GM23248 (cell line): Measurements from ENCODE around the gene MXD3. TPM values are rescaled to one million over a fixed set of nuclear protein-coding genes. Genes with fewer than 3 reads are reported as not detected.

Experiments used
- DNase-seq: peaks from one replicate; pipeline ENCODE4 v3.0.0-alpha.2; 2015
- H2AFZ ChIP-seq: fragments of 200-600 bp; sonication (generic); 2 replicates; pipeline ENCODE4 v1.6.1; 2016; ENCODE audit warnings: antibody characterized with exemption
- H3F3A ChIP-seq: fragments of 200-600 bp; sonication (generic); 2 replicates; pipeline ENCODE4 v1.6.1; 2016; ENCODE audit warnings: mild to moderate bottlenecking, antibody characterized with exemption, mixed run types; ENCODE audit not compliant: insufficient read depth
- H3K27ac ChIP-seq: fragments of 200-600 bp; sonication (generic); 2 replicates; pipeline ENCODE4 v1.5.1; 2016; ENCODE audit warnings: mild to moderate bottlenecking
- H3K27me3 ChIP-seq: fragments of 200-600 bp; sonication (generic); replicated peaks from 2 replicates; pipeline ENCODE4 v1.6.1; 2016; ENCODE audit warnings: mild to moderate bottlenecking; ENCODE audit not compliant: insufficient read depth
- H3K36me3 ChIP-seq: fragments of 200-600 bp; sonication (generic); 2 replicates; pipeline ENCODE4 v1.6.1; 2016; ENCODE audit warnings: low read depth, mild to moderate bottlenecking
- H3K4me1 ChIP-seq: fragments of 200-600 bp; sonication (generic); 2 replicates; pipeline ENCODE4 v1.6.1; 2016; ENCODE audit warnings: mild to moderate bottlenecking; ENCODE audit not compliant: insufficient read depth
- H3K4me2 ChIP-seq: fragments of 200-600 bp; sonication (generic); one replicate; pipeline ENCODE4 v1.6.1; 2016; ENCODE audit warnings: mild to moderate bottlenecking; ENCODE audit not compliant: unreplicated experiment
- H3K4me3 ChIP-seq: fragments of 200-600 bp; sonication (generic); 2 replicates; pipeline ENCODE4 v1.5.1; 2016; ENCODE audit warnings: mild to moderate bottlenecking
- H3K79me2 ChIP-seq: fragments of 200-600 bp; sonication (generic); 2 replicates; pipeline ENCODE4 v1.6.1; 2016; ENCODE audit warnings: mild to moderate bottlenecking; ENCODE audit not compliant: insufficient read depth
- H3K9ac ChIP-seq: fragments of 200-600 bp; sonication (generic); 2 replicates; pipeline ENCODE4 v1.6.1; 2016; ENCODE audit warnings: mild to moderate bottlenecking
- H3K9me2 ChIP-seq: fragments of 200-600 bp; sonication (generic); 2 replicates; pipeline ENCODE4 v1.6.1; 2016; ENCODE audit warnings: mixed run types, mild to moderate bottlenecking, moderate library complexity; ENCODE audit not compliant: insufficient read depth
- H3K9me3 ChIP-seq: fragments of 200-600 bp; sonication (generic); one replicate; pipeline ENCODE4 v1.6.1; 2017; ENCODE audit warnings: low read depth
- H4K20me1 ChIP-seq: fragments of 200-600 bp; sonication (generic); 2 replicates; pipeline ENCODE4 v1.6.0; 2016; ENCODE audit not compliant: insufficient read depth
- EZH2 ChIP-seq: fragments of 200-600 bp; sonication (generic); IDR thresholded peaks from 2 replicates; pipeline ENCODE4 v1.6.1; 2018; ENCODE audit warnings: antibody characterized with exemption, mild to moderate bottlenecking; ENCODE audit not compliant: insufficient read depth, poor library complexity, severe bottlenecking
- EZH2phosphoT487 ChIP-seq: fragments of 200-600 bp; sonication (generic); IDR thresholded peaks from 2 replicates; pipeline ENCODE4 v1.6.1; 2018; ENCODE audit warnings: antibody characterized with exemption, moderate library complexity, mild to moderate bottlenecking, low read depth; ENCODE audit not compliant: insufficient read depth
- WGBS, 2 experiments: methylation state at CpG; one replicate each; pipeline ENCODE4 v1.1.6; 2015 to 2017; ENCODE audit warnings: low lambda C conversion rate in 2 of 2, low coverage in 1 of 2; ENCODE audit errors: missing lambda C conversion rate in 2 of 2; 5-methylcytosine and 5-hydroxymethylcytosine counted together
- in situ Hi-C: fragments of 300-500 bp; cut with MboI; formaldehyde crosslinking; loops from 2 replicates; pipeline ENCODE4 v1.15.0; 2020
- polyA plus RNA-seq: library from polyadenylated mRNA; unstranded; fragments of >200 nt; fragmentation: Nextera tagmentation; extraction: Ambion mirVana; gene quantifications from 2 replicates; pipeline ENCODE4 v1.2.1, GENCODE V29; 2016
- total RNA-seq: library from RNA; depleted of rRNA; stranded (reverse); fragments of >200 nt; shearing (Covaris generic); gene quantifications from 2 replicates; pipeline ENCODE4 v1.2.3, GENCODE V29; 2014

MXD3 gene
- total and polyA plus RNA-seq, 2 experiments from 2014 or later: 6.5 to 7.8 TPM

GRCh38 chr5:177319913-177320588 lies 8.4 kb upstream of the MXD3 start:
- H3K27me3 ChIP-seq: no peaks in the 10 kb centered on the region
- H3K4me1 ChIP-seq: no peaks in the 10 kb centered on the region
- no peaks in the 10 kb centered on the region for H4K20me1 ChIP-seq
- H3K4me2 ChIP-seq: no peak overlapping the region
- no peak for DNase-seq
- no peak overlapping the region for H3K4me3 ChIP-seq
- H3K36me3 ChIP-seq: no peaks in the 10 kb centered on the region
- H3K79me2 ChIP-seq: no peaks in the 10 kb centered on the region; the same call in 1 of the 2 replicates
- no peaks in the 10 kb centered on the region; the same call in 1 of the 2 replicates for H3F3A ChIP-seq
- no peaks in the 10 kb centered on the region for H3K9me2 ChIP-seq
- H2AFZ ChIP-seq: no peak overlapping the region
- H3K9ac ChIP-seq: no peak overlapping the region
- 95 to 97% methylated on average over 13 to 14 of the region's 14 CpGs for WGBS, 2 experiments
- TF ChIP-seq EZH2phosphoT487 (no peak), EZH2 (no peak)
- H3K9me3 ChIP-seq: no peaks in the 10 kb centered on the region
- in situ Hi-C loops: no loop called here
- no peak overlapping the region for H3K27ac ChIP-seq

- Histone ChIP-seq H3F3A (no peaks in the 10 kb centered on the region; the same call in 1 of the 2 replicates), H3K27ac (no peak overlapping the region), H3K4me3 (no peak overlapping the region), H3K4me1 (no peaks in the 10 kb centered on the region), H3K9me2 (no peaks in the 10 kb centered on the region), H3K9me3 (no peaks in the 10 kb centered on the region), H3K27me3 (no peaks in the 10 kb centered on the region), H3K79me2 (no peaks in the 10 kb centered on the region), H3K36me3 (no peaks in the 10 kb centered on the region), H3K9ac (no peak overlapping the region), H4K20me1 (no peaks in the 10 kb centered on the region), H3K4me2 (no peak overlapping the region), H2AFZ (no peak overlapping the region)
- peak; percentile 82 for DNase-seq
- TF ChIP-seq EZH2phosphoT487 (no peak), EZH2 (no peak)
- in situ Hi-C loops: no loop called here
- WGBS, 2 experiments: 29 to 32% methylated on average over 7 of the region's 7 CpGs
These were observed 6.3 kb upstream of the MXD3 start for GRCh38 chr5:177317959-177318377.

GRCh38 chr5:177316005-177316404 lies 4.3 kb upstream of the MXD3 start:
- Histone ChIP-seq H4K20me1 (no peaks in the 10 kb centered on the region), H3K9me3 (no peaks in the 10 kb centered on the region), H3K4me3 (no peak overlapping the region), H3K4me2 (no peak overlapping the region), H3K9me2 (no peaks in the 10 kb centered on the region), H3K36me3 (no peaks in the 10 kb centered on the region), H3K9ac (no peak overlapping the region), H3K27ac (no peak overlapping the region), H3K79me2 (peaks cover under 1% of the 10 kb centered on the region), H3K27me3 (no peaks in the 10 kb centered on the region), H2AFZ (no peak overlapping the region), H3F3A (no peaks in the 10 kb centered on the region; the same call in 1 of the 2 replicates), H3K4me1 (peaks cover 3% of the 10 kb centered on the region; the same call in 1 of the 2 replicates)
- in situ Hi-C loops: no loop called here
- no peak for TF ChIP-seq EZH2phosphoT487
- 96 to 97% methylated on average over 3 of the region's 3 CpGs for WGBS, 2 experiments
- DNase-seq: no peak

GRCh38 chr5:177315411-177315810 lies 3.7 kb upstream of the MXD3 start:
- H3K9me3 ChIP-seq: no peaks in the 10 kb centered on the region
- H3K27me3 ChIP-seq: no peaks in the 10 kb centered on the region
- in situ Hi-C loops: no loop called here
- 67 to 83% methylated on average over 4 to 7 of the region's 7 CpGs for WGBS, 2 experiments
- H3K79me2 ChIP-seq: peaks cover 7% of the 10 kb centered on the region
- no peak for DNase-seq
- H3K4me3 ChIP-seq: no peak overlapping the region
- no peaks in the 10 kb centered on the region for H3K9me2 ChIP-seq
- no peak for TF ChIP-seq EZH2
- no peak overlapping the region for H2AFZ ChIP-seq
- no peaks in the 10 kb centered on the region for H4K20me1 ChIP-seq
- no peak overlapping the region for H3K27ac ChIP-seq
- peaks cover 3% of the 10 kb centered on the region; the same call in 1 of the 2 replicates for H3K4me1 ChIP-seq
- H3K9ac ChIP-seq: no peak overlapping the region
- no peak overlapping the region for H3K4me2 ChIP-seq
- H3F3A ChIP-seq: no peaks in the 10 kb centered on the region; the same call in 1 of the 2 replicates
- no peaks in the 10 kb centered on the region for H3K36me3 ChIP-seq
